ENCODE data around the gene ID1. TPM values are rescaled to one million over a fixed set of nuclear protein-coding genes. Genes with fewer than 3 reads are reported as not detected.

ID1 gene
- total RNA-seq, 1 donor, result 82.5 TPM

DNA sequence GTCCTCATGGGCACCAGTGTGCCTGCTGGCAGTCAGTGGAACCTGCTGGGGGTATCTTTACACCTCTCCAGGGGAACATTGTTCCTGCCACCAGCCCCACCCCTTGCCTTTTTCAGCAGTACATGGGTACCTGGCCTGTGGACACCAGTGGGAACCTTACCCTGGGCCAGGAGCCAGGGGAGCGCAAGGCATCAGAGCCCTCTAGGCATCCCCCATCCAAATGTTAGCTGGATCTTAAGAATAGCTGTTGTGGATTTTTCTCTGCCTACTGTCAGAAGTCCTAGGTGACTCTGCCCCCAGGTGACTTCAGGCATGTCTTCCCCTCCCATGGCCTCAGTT, 38.8 kb upstream of the ID1 start:
- Histone ChIP-seq H2AFZ (ENCODE audit: low read length) (no peak overlapping the region), H4K20me1 (ENCODE audit: insufficient read depth, low read length) (no peaks in the 10 kb centered on the region), H3K4me2 (ENCODE audit: insufficient read depth, low read length) (no peak overlapping the region), H3K79me2 (ENCODE audit: insufficient read depth, low read length) (no peaks in the 10 kb centered on the region), H3K36me3 (ENCODE audit: insufficient read depth, low read length) (peaks cover 53% of the 10 kb centered on the region), H3K9me3 (ENCODE audit: low read depth, low read length) (no peaks in the 10 kb centered on the region), H3K4me3 (ENCODE audit: insufficient read depth, low read length) (no peak overlapping the region), H3K27me3 (ENCODE audit: insufficient read depth, low read length) (no peaks in the 10 kb centered on the region), H3K4me1 (ENCODE audit: insufficient read depth, low read length) (peaks cover 34% of the 10 kb centered on the region), H3K27ac (ENCODE audit: low read depth, low read length) (no peak overlapping the region)
- TF ChIP-seq, protein P1, sequence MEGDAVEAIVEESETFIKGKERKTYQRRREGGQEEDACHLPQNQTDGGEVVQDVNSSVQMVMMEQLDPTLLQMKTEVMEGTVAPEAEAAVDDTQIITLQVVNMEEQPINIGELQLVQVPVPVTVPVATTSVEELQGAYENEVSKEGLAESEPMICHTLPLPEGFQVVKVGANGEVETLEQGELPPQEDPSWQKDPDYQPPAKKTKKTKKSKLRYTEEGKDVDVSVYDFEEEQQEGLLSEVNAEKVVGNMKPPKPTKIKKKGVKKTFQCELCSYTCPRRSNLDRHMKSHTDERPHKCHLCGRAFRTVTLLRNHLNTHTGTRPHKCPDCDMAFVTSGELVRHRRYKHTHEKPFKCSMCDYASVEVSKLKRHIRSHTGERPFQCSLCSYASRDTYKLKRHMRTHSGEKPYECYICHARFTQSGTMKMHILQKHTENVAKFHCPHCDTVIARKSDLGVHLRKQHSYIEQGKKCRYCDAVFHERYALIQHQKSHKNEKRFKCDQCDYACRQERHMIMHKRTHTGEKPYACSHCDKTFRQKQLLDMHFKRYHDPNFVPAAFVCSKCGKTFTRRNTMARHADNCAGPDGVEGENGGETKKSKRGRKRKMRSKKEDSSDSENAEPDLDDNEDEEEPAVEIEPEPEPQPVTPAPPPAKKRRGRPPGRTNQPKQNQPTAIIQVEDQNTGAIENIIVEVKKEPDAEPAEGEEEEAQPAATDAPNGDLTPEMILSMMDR (IDR thresholded peaks at IDR 0.05; ENCODE audit: extremely low read depth, low read depth, low read length), result no peak
- no peak for DNase-seq (ENCODE audit: insufficient read length, low spot score, missing footprints)

DNA sequence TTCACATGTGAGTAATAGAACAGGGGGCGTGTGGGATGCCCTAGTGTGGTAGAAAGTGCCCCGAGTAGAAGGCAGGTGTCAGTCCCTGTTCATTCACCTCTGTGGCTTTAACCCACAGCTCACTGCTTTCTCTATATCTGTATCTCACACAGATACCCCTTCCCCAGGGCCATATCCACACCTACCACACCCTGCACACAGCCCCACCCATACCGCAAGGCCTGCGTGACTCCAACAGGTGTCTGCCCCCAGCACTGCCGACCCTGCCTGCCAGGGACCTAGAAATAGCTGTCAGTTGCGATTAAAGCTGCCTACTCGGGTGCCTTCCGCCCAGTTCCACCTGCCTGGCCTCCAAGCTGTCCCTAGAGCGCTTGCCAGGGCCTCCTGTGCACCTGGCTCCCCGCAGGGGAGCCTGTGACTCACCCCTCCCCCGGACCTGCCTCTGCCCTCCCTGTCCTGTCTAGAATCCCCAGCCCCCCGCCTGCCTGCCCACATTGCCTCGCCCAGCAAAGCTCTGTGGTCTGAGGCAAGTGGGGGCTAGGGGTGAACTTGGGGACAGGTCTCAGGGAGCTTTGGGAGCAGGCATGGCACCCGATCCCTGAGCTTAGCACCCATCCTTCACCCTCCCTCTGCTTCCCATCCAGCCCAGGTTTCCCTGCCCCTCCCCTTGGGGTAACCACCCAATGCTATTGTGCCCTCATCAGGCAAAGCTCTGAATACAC, 38.3 kb upstream of the ID1 start:
- H3K27ac ChIP-seq (ENCODE audit: low read depth, low read length), result no peak overlapping the region
- no peak overlapping the region for H3K4me2 ChIP-seq (ENCODE audit: insufficient read depth, low read length)
- no peak for DNase-seq (ENCODE audit: insufficient read length, low spot score, missing footprints)
- no peaks in the 10 kb centered on the region for H3K79me2 ChIP-seq (ENCODE audit: insufficient read depth, low read length)
- H3K36me3 ChIP-seq (ENCODE audit: insufficient read depth, low read length), result peaks cover 48% of the 10 kb centered on the region
- H2AFZ ChIP-seq (ENCODE audit: low read length), result no peak overlapping the region
- TF ChIP-seq, protein P1 (IDR thresholded peaks at IDR 0.05; ENCODE audit: extremely low read depth, low read depth, low read length), result no peak
- peaks cover 29% of the 10 kb centered on the region for H3K4me1 ChIP-seq (ENCODE audit: insufficient read depth, low read length)
- no peaks in the 10 kb centered on the region for H4K20me1 ChIP-seq (ENCODE audit: insufficient read depth, low read length)
- H3K9me3 ChIP-seq (ENCODE audit: low read depth, low read length), result no peaks in the 10 kb centered on the region
- H3K27me3 ChIP-seq (ENCODE audit: insufficient read depth, low read length), result no peaks in the 10 kb centered on the region
- H3K4me3 ChIP-seq (ENCODE audit: insufficient read depth, low read length), result no peak overlapping the region

DNA sequence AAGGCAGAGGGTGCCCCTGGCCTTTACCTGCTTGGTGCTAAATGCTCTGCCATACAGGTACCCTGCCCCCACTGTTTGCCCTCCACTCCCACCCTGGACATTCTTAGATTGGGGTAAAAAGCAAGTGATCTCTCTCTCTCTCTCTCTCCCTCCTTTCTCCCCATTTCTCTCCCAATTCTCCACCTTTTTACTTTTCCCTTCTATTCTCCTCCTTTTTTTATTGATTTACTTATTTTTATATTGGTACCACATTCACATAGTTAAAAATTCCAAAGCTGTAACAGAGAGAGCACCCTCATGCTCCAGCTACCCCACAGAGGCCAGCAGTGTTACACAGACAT, 37.7 kb upstream of the ID1 start:
- Histone ChIP-seq H3K9me3 (ENCODE audit: low read depth, low read length) (no peaks in the 10 kb centered on the region), H3K27ac (ENCODE audit: low read depth, low read length) (no peak overlapping the region), H3K79me2 (ENCODE audit: insufficient read depth, low read length) (no peaks in the 10 kb centered on the region), H3K27me3 (ENCODE audit: insufficient read depth, low read length) (no peaks in the 10 kb centered on the region), H3K4me1 (ENCODE audit: insufficient read depth, low read length) (peaks cover 32% of the 10 kb centered on the region), H3K4me3 (ENCODE audit: insufficient read depth, low read length) (no peak overlapping the region), H3K36me3 (ENCODE audit: insufficient read depth, low read length) (peaks cover 43% of the 10 kb centered on the region), H3K4me2 (ENCODE audit: insufficient read depth, low read length) (no peak overlapping the region), H4K20me1 (ENCODE audit: insufficient read depth, low read length) (no peaks in the 10 kb centered on the region), H2AFZ (ENCODE audit: low read length) (no peak overlapping the region)
- TF ChIP-seq, protein P1 (IDR thresholded peaks at IDR 0.05; ENCODE audit: extremely low read depth, low read depth, low read length), result no peak
- DNase-seq (ENCODE audit: insufficient read length, low spot score, missing footprints), result no peak

DNA sequence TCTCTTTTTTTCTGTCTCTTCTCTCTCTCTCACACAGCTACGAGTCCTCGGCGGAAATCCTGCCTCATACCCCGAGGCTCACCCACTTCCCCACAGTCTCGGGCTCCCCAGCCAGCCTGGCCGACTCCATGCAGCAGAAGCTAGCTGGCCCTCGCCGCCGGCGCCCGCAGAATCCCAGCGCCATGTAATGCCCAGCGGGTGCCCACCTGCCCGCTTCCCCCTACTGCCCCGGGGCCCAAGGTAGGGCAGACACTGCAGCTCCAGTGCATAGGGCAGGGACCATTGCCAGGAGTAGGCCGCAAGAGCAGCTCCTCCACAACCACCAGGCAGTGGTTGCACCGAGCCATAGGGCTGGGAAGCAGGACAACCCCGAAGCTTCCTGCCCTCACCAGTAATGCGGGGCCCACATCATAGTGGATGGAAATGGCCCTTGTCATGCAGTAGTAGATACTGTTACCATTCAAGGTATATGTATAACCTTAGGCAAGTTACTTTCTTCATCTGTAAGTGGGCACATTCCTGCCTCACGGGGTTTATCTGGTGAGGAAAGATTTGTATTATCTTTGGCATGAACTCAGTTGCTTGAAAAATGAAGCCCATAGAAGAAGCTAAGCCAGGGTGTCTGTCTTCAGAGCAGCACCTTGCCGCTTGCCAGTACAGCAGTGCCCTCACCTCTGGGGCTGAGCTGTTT, 36.9 kb upstream of the ID1 start:
- Histone ChIP-seq H3K27me3 (ENCODE audit: insufficient read depth, low read length) (no peaks in the 10 kb centered on the region), H3K27ac (ENCODE audit: low read depth, low read length) (peak overlapping the region; percentile 37), H3K4me2 (ENCODE audit: insufficient read depth, low read length) (no peak overlapping the region), H3K9me3 (ENCODE audit: low read depth, low read length) (no peaks in the 10 kb centered on the region), H3K36me3 (ENCODE audit: insufficient read depth, low read length) (peaks cover 34% of the 10 kb centered on the region), H3K4me1 (ENCODE audit: insufficient read depth, low read length) (peaks cover 36% of the 10 kb centered on the region), H4K20me1 (ENCODE audit: insufficient read depth, low read length) (no peaks in the 10 kb centered on the region), H3K79me2 (ENCODE audit: insufficient read depth, low read length) (no peaks in the 10 kb centered on the region), H2AFZ (ENCODE audit: low read length) (no peak overlapping the region), H3K4me3 (ENCODE audit: insufficient read depth, low read length) (no peak overlapping the region)
- DNase-seq (ENCODE audit: insufficient read length, low spot score, missing footprints), result peak; percentile 70
- TF ChIP-seq, protein P1 (IDR thresholded peaks at IDR 0.05; ENCODE audit: extremely low read depth, low read depth, low read length), result peak; percentile 25
